ENCODE results near the gene DALRD3.

- TF ChIP-seq POLR2AphosphoS5 (IDR thresholded peaks at IDR 0.05; ENCODE audit: insufficient read depth in 1 of 2, low read depth in 1 of 2) (peak in 1 of 2 donors; percentile 32), CTCF (IDR thresholded peaks at IDR 0.05) (no peak), POLR2A (IDR thresholded peaks at IDR 0.05) (no peak)
Observed at GRCh38 chr3:49018707-49019006, 277 bp upstream of the DALRD3 start.

All from vagina (tissue), 2 donors.